GM12878 (cell line): ENCODE data around the gene HOXB1. TPM values are rescaled to one million over a fixed set of nuclear protein-coding genes. Genes with fewer than 3 reads are reported as not detected.

Experiments
- ATF3 ChIP-seq: IDR thresholded peaks from 2 replicates; pipeline ENCODE4 v1.6.1; 2011; ENCODE audit warnings: low read depth, mild to moderate bottlenecking, low read length, moderate library complexity, borderline replicate concordance; ENCODE audit errors: extremely low read depth
- E2F4 ChIP-seq: IDR thresholded peaks from 2 replicates; pipeline ENCODE4 v1.6.1; 2012; ENCODE audit warnings: low read depth, low read length, improper control_type of control experiment
- EGR1 ChIP-seq, 2 experiments: IDR thresholded peaks; 1 replicate in 1 of 2; 2 replicates in 1 of 2; pipeline ENCODE4 v1.6.1; 2011 to 2012; ENCODE audit warnings: low read depth in 2 of 2, low read length in 2 of 2, borderline replicate concordance in 1 of 2, mild to moderate bottlenecking in 1 of 2, moderate library complexity in 1 of 2
- EP300 ChIP-seq, 2 experiments: fragments of 150-350 bp in 1 of 2; IDR thresholded peaks; 2 replicates each; pipeline ENCODE4 v1.6.1; 2011 to 2012; ENCODE audit warnings: low read depth in 2 of 2, low read length in 2 of 2, borderline replicate concordance in 1 of 2, improper control_type of control experiment in 1 of 2, inconsistent platforms in 1 of 2; ENCODE audit not compliant: control insufficient read depth in 1 of 2
- ETV6 ChIP-seq, 2 experiments: fragments of 450-650 bp in 1 of 2; IDR thresholded peaks in 1 of 2; conservative IDR thresholded peaks in 1 of 2; 2 replicates each; pipeline ENCODE4 v1.6.1; 2014; ENCODE audit warnings: antibody characterized with exemption in 1 of 2, borderline replicate concordance in 1 of 2, low read depth in 1 of 2, mild to moderate bottlenecking in 1 of 2, moderate library complexity in 1 of 2
- GABPA ChIP-seq: IDR thresholded peaks from 2 replicates; pipeline ENCODE4 v1.6.1; 2014; ENCODE audit warnings: antibody characterized with exemption, low read depth, mild to moderate bottlenecking, inconsistent platforms
- JUND ChIP-seq: IDR thresholded peaks from 2 replicates; pipeline ENCODE4 v1.6.1; 2012; ENCODE audit warnings: low read depth, mild to moderate bottlenecking, low read length, improper control_type of control experiment, moderate library complexity
- KAT2A ChIP-seq: conservative IDR thresholded peaks from 2 replicates; pipeline ENCODE4 v1.6.1; 2011; ENCODE audit warnings: low read depth, low read length; ENCODE audit not compliant: control insufficient read depth
- KDM1A ChIP-seq: fragments of 200-600 bp; sonication (generic); IDR thresholded peaks from 2 replicates; pipeline ENCODE4 v1.6.1; 2016; ENCODE audit warnings: borderline replicate concordance
- KLF5 ChIP-seq: fragments of 450-650 bp; IDR thresholded peaks from 2 replicates; pipeline ENCODE4 v1.6.1; 2014; ENCODE audit warnings: mild to moderate bottlenecking; ENCODE audit not compliant: partially characterized antibody
- NFXL1 ChIP-seq: fragments of 450-650 bp; IDR thresholded peaks from 2 replicates; pipeline ENCODE4 v1.6.1; 2017; ENCODE audit warnings: antibody characterized with exemption, mild to moderate bottlenecking, borderline replicate concordance
- NFYA ChIP-seq: IDR thresholded peaks from 2 replicates; pipeline ENCODE4 v1.6.1; 2011; ENCODE audit warnings: low read depth, mild to moderate bottlenecking, low read length, improper control_type of control experiment, borderline replicate concordance
- NR2C1 ChIP-seq: fragments of 450-650 bp; IDR thresholded peaks from 2 replicates; pipeline ENCODE4 v1.6.1; 2017; ENCODE audit warnings: antibody characterized with exemption, mild to moderate bottlenecking, moderate library complexity
- POLR2AphosphoS5 ChIP-seq: IDR thresholded peaks from 2 replicates; pipeline ENCODE4 v1.6.1; 2011; ENCODE audit warnings: mild to moderate bottlenecking, low read length, inconsistent platforms
- RBBP5 ChIP-seq: fragments of 200-600 bp; sonication (generic); conservative IDR thresholded peaks from 2 replicates; pipeline ENCODE4 v1.6.1; 2016
- SP1 ChIP-seq: IDR thresholded peaks from one replicate; pipeline ENCODE4 v1.6.1; 2011; ENCODE audit warnings: low read depth, low read length
- SRF ChIP-seq, 2 experiments: IDR thresholded peaks; 2 replicates each; pipeline ENCODE4 v1.6.1; 2011; ENCODE audit warnings: low read depth in 2 of 2, low read length in 2 of 2, mild to moderate bottlenecking in 1 of 2, moderate library complexity in 1 of 2
- STAT3 ChIP-seq: IDR thresholded peaks from 2 replicates; pipeline ENCODE4 v1.6.1; 2011; ENCODE audit warnings: low read depth, low read length, improper control_type of control experiment
- TAF1 ChIP-seq: IDR thresholded peaks from 2 replicates; pipeline ENCODE4 v1.6.1; 2011; ENCODE audit warnings: mild to moderate bottlenecking, low read depth, low read length, borderline replicate concordance
- ZBTB33 ChIP-seq: fragments of 450-650 bp; IDR thresholded peaks from 2 replicates; pipeline ENCODE4 v1.6.1; 2017; ENCODE audit warnings: mild to moderate bottlenecking
- ZNF384 ChIP-seq: IDR thresholded peaks from 2 replicates; pipeline ENCODE4 v1.6.1; 2012; ENCODE audit warnings: low read depth, mild to moderate bottlenecking, low read length, improper control_type of control experiment, borderline replicate concordance
- ZNF592 ChIP-seq: fragments of 450-650 bp; IDR thresholded peaks from 2 replicates; pipeline ENCODE4 v1.6.1; 2017; ENCODE audit warnings: mild to moderate bottlenecking, moderate library complexity
- ZNF622 ChIP-seq: fragments of 450-650 bp; IDR thresholded peaks from 2 replicates; pipeline ENCODE4 v1.6.1; 2017; ENCODE audit warnings: mild to moderate bottlenecking, inconsistent platforms
- polyA plus RNA-seq, 11 experiments: library from polyadenylated mRNA; depleted of rRNA in 4 of 11; unstranded in 6 of 11; stranded (reverse) in 5 of 11; fragments of >200 nt; fragmentation: Nextera tagmentation in 4 of 11; fragmentation: Illumina TruSeq in 1 of 11; extraction: Ambion mirVana in 4 of 11; extraction: Trizol in 1 of 11; gene quantifications; 1 replicate in 1 of 11; 2 replicates in 10 of 11; pipeline versions ENCODE4 v1.2.1 to v1.2.3, GENCODE V29; 2011 to 2016; ENCODE audit warnings: inconsistent platforms in 2 of 11, missing spikeins in 2 of 11, low read depth in 1 of 11
- total RNA-seq, 4 experiments: library from RNA; depleted of rRNA in 3 of 4; stranded (reverse); fragments of >200 nt in 3 of 4; fragmentation: Illumina TruSeq in 1 of 4; extraction: Trizol in 1 of 4; gene quantifications; 2 replicates each; pipeline versions ENCODE4 v1.2.1 to v1.2.3, GENCODE V29; 2013 to 2021

Gene HOXB1
- total and polyA plus RNA-seq, 10 of the 15 experiments (the other 5 are each of a cell fraction or from before 2014, with no cell fraction given): not detected

GRCh38 chr17:48577946-48578615 lies 47.3 kb upstream of the HOXB1 start, which contains the start of gene HOXB4 (continued):
- no peak for TF ChIP-seq ZNF622
- TF ChIP-seq KAT2A: no peak
- TF ChIP-seq ZNF384: no peak
- peak; percentile 56; the same call in 1 of the 2 replicates for TF ChIP-seq TAF1
- no peak for TF ChIP-seq NR2C1
- no peak for TF ChIP-seq ZNF592
- TF ChIP-seq KLF5: no peak
- TF ChIP-seq EGR1 (IDR thresholded peaks at IDR 0.05; ENCODE audit: borderline replicate concordance in 1 of 2, low read depth in 2 of 2, low read length in 2 of 2): no peak
- TF ChIP-seq STAT3: no peak
- no peak for TF ChIP-seq ZBTB33
- TF ChIP-seq SRF (IDR thresholded peaks at IDR 0.05; ENCODE audit: low read depth in 2 of 2, low read length in 2 of 2): no peak
- TF ChIP-seq E2F4: no peak
- peak; percentile 8 for TF ChIP-seq SP1
- TF ChIP-seq ETV6 (conservative IDR thresholded peaks at IDR 0.05 in 1 of 2, IDR thresholded peaks at IDR 0.05 in 1 of 2; ENCODE audit: borderline replicate concordance in 1 of 2, low read depth in 1 of 2): no peak
- TF ChIP-seq ATF3: peak; percentile 63; the same call in 1 of the 2 replicates
- TF ChIP-seq JUND: no peak
- TF ChIP-seq EP300 (IDR thresholded peaks at IDR 0.05; ENCODE audit: borderline replicate concordance in 1 of 2, control insufficient read depth in 1 of 2, low read depth in 2 of 2, low read length in 2 of 2): no peak
- no peak for TF ChIP-seq RBBP5
- no peak for TF ChIP-seq NFXL1
- TF ChIP-seq KDM1A: no peak
- no peak for TF ChIP-seq NFYA
- TF ChIP-seq GABPA: no peak
- TF ChIP-seq POLR2AphosphoS5: no peak; the same call in 1 of the 2 replicates
